Breast epithelium (tissue), 4 donors: ENCODE results near the gene ZNF534. TPM values are rescaled to one million over a fixed set of nuclear protein-coding genes. Genes with fewer than 3 reads are reported as not detected.
A peak's percentile ranks its signal among the peaks of the same experiment; 100 is the strongest.

Experiments used
- DNase-seq, 2 donors: peaks; one replicate each; pipeline ENCODE4 v3.0.0-alpha.2; 2019; ENCODE audit warnings: low spot score in 2 of 2
- H3K27ac ChIP-seq, 2 donors: fragments of 200-600 bp; sonication (generic) in 1 of 2; one replicate each; pipeline ENCODE4 v1.5.1; 2016 to 2019; ENCODE audit warnings: mild to moderate bottlenecking in 1 of 2
- H3K27me3 ChIP-seq, 2 donors: fragments of 200-600 bp; sonication (generic) in 1 of 2; one replicate each; pipeline versions ENCODE4 v1.5.1 to v1.6.0; 2017 to 2019; ENCODE audit warnings: control low read depth in 1 of 2, mild to moderate bottlenecking in 1 of 2
- H3K36me3 ChIP-seq: fragments of 200-600 bp; one replicate; pipeline ENCODE4 v1.5.1; 2019
- H3K4me1 ChIP-seq, 2 donors: fragments of 200-600 bp; sonication (generic); one replicate each; pipeline ENCODE4 v1.5.1; 2016 to 2019; ENCODE audit warnings: control low read depth in 1 of 2
- H3K4me3 ChIP-seq, 3 donors: fragments of 200-600 bp; sonication (generic); 1 replicate in 2 of 3; 2 replicates in 1 of 3; pipeline ENCODE4 v1.5.1; 2016 to 2019; ENCODE audit warnings: mild to moderate bottlenecking in 3 of 3, moderate library complexity in 2 of 3
- H3K9me3 ChIP-seq, 2 donors: fragments of 200-600 bp; sonication (generic) in 1 of 2; one replicate each; pipeline ENCODE4 v1.5.1; 2016 to 2019; ENCODE audit warnings: control low read depth in 1 of 2
- POLR2A ChIP-seq: fragments of 450-650 bp; IDR thresholded peaks from one replicate; pipeline ENCODE4 v1.6.1; 2016; ENCODE audit warnings: antibody characterized with exemption, mild to moderate bottlenecking, moderate library complexity
- POLR2AphosphoS5 ChIP-seq, 3 donors: sonication (generic); formaldehyde crosslinking; IDR thresholded peaks; one replicate each; pipeline ENCODE4 v1.6.1; 2017; ENCODE audit warnings: antibody characterized with exemption in 3 of 3
- intact Hi-C: fragments of 100-400 bp; cut with DNase I; formaldehyde crosslinking; loops from one replicate; pipeline ENCODE4 v1.15.1; 2023; ENCODE audit warnings: low total_unique reads
- total RNA-seq, 3 donors: library from RNA; depleted of rRNA; stranded (reverse); fragments of >200 nt; gene quantifications; one replicate each; pipeline ENCODE4 v1.1.0, GENCODE V29; 2016
- TF ChIP-seq, protein P1 (sequence below), 3 donors: fragments of 450-650 bp; IDR thresholded peaks; one replicate each; pipeline ENCODE4 v1.5.1; 2016 to 2017; ENCODE audit warnings: antibody characterized with exemption in 3 of 3, mild to moderate bottlenecking in 3 of 3, moderate library complexity in 3 of 3

The ZNF534 gene
- total RNA-seq: 1 to 10 TPM in 1 of 3 donors, under 1 TPM in 1, not detected in 1; 0.33 to 1.2 TPM

DNA sequence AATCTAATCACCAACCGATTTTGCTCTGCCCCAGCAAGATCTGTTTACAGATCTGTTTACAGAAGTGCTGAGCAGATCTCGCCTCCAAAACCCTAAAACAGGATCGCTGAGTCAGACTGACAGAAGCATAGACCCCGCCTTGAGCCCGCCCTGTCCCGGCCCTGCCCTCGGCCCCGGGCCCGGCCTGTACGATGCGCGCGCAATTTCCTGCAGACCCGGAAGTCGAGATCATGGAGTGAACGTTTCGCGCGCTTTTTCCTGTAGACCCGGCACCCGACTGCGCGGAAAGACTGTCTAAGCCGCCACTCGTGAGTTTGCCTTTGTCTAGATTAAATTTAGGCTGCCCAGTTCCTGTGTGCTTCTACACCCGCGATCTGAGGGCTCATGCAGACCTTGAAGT is at the start of gene ZNF534:
Gene ZNF534, plus strand, starts transcription at position 212 of the 400 bp plus-strand sequence. CDS start 2,327 bp downstream, outside the sequence.
- H3K27me3 ChIP-seq: no peaks in the 10 kb centered on the region
- TF ChIP-seq POLR2A (no peak), POLR2AphosphoS5 (IDR thresholded peaks at IDR 0.05) (no peak)
- TF ChIP-seq, protein P1, sequence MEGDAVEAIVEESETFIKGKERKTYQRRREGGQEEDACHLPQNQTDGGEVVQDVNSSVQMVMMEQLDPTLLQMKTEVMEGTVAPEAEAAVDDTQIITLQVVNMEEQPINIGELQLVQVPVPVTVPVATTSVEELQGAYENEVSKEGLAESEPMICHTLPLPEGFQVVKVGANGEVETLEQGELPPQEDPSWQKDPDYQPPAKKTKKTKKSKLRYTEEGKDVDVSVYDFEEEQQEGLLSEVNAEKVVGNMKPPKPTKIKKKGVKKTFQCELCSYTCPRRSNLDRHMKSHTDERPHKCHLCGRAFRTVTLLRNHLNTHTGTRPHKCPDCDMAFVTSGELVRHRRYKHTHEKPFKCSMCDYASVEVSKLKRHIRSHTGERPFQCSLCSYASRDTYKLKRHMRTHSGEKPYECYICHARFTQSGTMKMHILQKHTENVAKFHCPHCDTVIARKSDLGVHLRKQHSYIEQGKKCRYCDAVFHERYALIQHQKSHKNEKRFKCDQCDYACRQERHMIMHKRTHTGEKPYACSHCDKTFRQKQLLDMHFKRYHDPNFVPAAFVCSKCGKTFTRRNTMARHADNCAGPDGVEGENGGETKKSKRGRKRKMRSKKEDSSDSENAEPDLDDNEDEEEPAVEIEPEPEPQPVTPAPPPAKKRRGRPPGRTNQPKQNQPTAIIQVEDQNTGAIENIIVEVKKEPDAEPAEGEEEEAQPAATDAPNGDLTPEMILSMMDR (IDR thresholded peaks at IDR 0.05): no peak

DNA sequence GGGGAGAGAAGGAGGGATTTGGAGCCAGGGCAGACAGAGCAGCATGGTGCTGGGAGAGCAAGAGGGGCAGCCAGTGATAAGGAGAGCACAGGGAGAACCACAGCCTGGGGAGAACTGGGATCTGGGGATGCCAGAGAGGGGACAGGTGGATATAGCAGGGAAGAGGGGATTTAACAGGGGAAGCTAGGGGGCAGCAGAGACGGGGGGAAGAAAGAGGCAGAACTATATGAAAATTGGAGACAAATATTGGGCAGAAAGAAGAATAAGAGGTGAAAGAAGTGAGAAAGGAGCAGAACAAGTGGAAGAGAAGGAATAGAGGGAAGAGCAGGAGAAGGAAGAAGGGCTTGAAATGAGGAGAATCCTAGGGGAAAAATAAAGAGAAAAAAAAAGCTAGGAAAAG is 37.8 kb upstream of the ZNF534 start:
- DNase-seq: no peak
- no peak overlapping the region for H3K4me3 ChIP-seq
- peaks cover 7% of the 10 kb centered on the region for H3K36me3 ChIP-seq
- intact Hi-C loops: no loop called here
- H3K27ac ChIP-seq: no peak overlapping the region
- TF ChIP-seq, protein P1 (IDR thresholded peaks at IDR 0.05): no peak
- no peak for TF ChIP-seq POLR2AphosphoS5 (IDR thresholded peaks at IDR 0.05)
- no peak for TF ChIP-seq POLR2A
- H3K9me3 ChIP-seq: peaks cover 77 to 83% of the 10 kb centered on the region in 2 donors
- H3K4me1 ChIP-seq: no peaks in the 10 kb centered on the region
- H3K27me3 ChIP-seq: no peaks in the 10 kb centered on the region

More for the DNA sequence above, at the start of gene ZNF534:
- no peak within 1 kb of the TSS for H3K27ac ChIP-seq
- H3K36me3 ChIP-seq: no peaks in the 10 kb centered on the region
- intact Hi-C loops: no loop called here
- no peaks in the 10 kb centered on the region for H3K4me1 ChIP-seq
- peaks cover 82 to 86% of the 10 kb centered on the region in 2 donors for H3K9me3 ChIP-seq
- DNase-seq: no peak
- peak within 1 kb of the TSS in 1 of 3 donors; percentile 8 for H3K4me3 ChIP-seq

DNA sequence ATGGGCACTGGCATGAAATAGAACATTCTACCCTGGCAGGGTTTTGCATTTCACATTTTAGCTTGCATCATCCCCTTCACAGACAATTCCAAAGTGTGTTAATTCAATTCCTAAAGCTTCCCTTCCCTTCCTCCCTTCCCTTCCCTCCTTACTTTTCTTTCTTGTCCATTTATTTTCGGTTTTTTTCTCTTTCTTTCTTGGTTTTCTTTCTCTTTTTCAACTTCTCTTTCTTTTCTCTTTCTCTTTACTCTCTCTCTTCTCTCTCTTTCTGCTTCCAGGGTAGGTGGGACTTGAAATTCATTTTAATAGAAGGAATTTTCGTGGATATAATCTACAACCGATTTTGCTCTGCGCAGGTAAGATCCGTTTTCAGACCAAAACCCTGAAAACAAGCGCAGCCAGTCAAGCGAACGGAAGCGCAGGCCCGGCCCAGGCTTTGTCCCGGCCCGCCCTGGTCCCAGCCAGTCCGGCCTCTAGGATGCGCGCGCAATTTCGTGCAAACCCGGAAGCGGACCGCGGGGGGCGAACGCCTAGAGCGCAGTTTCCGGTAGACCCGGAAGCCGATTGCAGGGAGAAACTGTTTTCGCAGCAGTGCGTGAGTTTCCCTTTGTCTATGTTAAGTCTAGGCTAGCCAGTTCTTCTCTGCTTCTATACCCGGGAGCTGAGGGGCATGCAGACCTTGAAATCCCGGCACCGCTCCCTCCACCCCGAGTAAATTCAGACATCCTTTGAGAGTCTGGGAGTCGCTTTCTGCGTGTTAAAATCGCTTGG is 31.5 kb upstream of the ZNF534 start, which contains the start of gene ZNF528:
Gene ZNF528, plus strand, starts transcription at position 540 of the 771 bp plus-strand sequence. CDS start 4,165 bp downstream, outside the sequence.
- H3K27me3 ChIP-seq: no peaks in the 10 kb centered on the region
- peaks cover 0 to 4% of the 10 kb centered on the region in 2 donors for H3K4me1 ChIP-seq
- DNase-seq: peak; percentile 84 to 96
- H3K27ac ChIP-seq: peak within 1 kb of the TSS; percentile 71 to 77
- H3K4me3 ChIP-seq: peak within 1 kb of the TSS; percentile 70 to 95 (median 86)
- intact Hi-C loops: no loop called here
- peaks cover 11% of the 10 kb centered on the region for H3K36me3 ChIP-seq
- TF ChIP-seq, protein P1 (IDR thresholded peaks at IDR 0.05): no peak
- peak; percentile 77 to 85 (median 79) for TF ChIP-seq POLR2AphosphoS5 (IDR thresholded peaks at IDR 0.05)
- peaks cover 19 to 37% of the 10 kb centered on the region in 2 donors for H3K9me3 ChIP-seq

DNA sequence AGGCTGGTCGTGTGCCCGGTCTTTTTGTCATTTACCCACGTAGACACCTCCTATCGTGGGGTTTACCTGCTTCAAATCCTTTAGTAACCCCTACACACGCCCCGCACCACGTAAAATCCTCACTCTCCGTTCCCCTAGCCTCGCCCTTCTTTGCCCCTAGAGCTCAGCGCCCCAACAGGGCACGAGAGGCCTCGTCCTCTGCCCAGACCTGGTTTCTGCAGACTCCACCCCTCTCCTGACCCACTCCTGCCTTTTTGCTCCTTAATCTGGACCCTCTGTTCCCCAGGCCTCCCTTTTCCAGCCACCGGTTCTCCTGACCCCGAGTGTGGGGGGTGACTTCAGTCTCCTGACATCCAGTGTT is 30.9 kb upstream of the ZNF534 start:
- no peaks in the 10 kb centered on the region for H3K27me3 ChIP-seq
- intact Hi-C loops: no loop called here
- peak overlapping the region; percentile 71 to 77 for H3K27ac ChIP-seq
- H3K36me3 ChIP-seq: peaks cover 13% of the 10 kb centered on the region
- peaks cover 13 to 38% of the 10 kb centered on the region in 2 donors for H3K9me3 ChIP-seq
- peak overlapping the region; percentile 70 to 95 (median 86) for H3K4me3 ChIP-seq
- TF ChIP-seq POLR2A: no peak
- TF ChIP-seq POLR2AphosphoS5 (IDR thresholded peaks at IDR 0.05): no peak
- TF ChIP-seq, protein P1 (IDR thresholded peaks at IDR 0.05): no peak
- H3K4me1 ChIP-seq: peaks cover 0 to 4% of the 10 kb centered on the region in 2 donors
- no peak for DNase-seq

DNA sequence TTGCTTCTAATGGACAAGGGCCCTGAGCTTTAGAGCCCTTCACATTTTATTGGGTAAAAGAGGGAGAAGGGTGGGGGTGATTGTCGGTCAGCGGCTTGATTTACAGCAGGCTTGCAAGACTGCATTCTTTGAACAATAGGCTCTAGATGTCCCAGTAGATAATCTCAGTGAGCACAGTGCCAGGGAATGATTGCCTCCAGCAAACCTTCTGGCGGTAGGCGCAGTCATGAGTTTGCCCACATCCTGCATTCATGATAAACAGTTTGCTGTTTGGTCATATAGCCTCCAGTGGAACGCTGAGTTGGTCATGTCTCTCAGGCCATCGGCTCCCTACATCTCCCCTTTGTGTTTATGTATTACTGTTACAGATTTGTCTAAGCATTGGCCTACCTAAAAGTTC is 18.7 kb upstream of the ZNF534 start:
- H3K4me1 ChIP-seq: no peaks in the 10 kb centered on the region
- DNase-seq: no peak
- intact Hi-C loops: no loop called here
- peak overlapping the region in 1 of 3 donors; percentile 22 for H3K4me3 ChIP-seq
- H3K27ac ChIP-seq: no peak overlapping the region
- H3K36me3 ChIP-seq: peaks cover 53% of the 10 kb centered on the region
- no peaks in the 10 kb centered on the region for H3K27me3 ChIP-seq
- H3K9me3 ChIP-seq: peaks cover 82 to 100% of the 10 kb centered on the region in 2 donors
- no peak for TF ChIP-seq POLR2A
- TF ChIP-seq POLR2AphosphoS5 (IDR thresholded peaks at IDR 0.05): no peak
- TF ChIP-seq, protein P1 (IDR thresholded peaks at IDR 0.05): no peak
